Colon (tissue), 2 donors: ENCODE measurements around the gene ZNF467.

Experiments
- FAIRE-seq: peaks from 2 replicates; lab custom pipeline; 2012; peaks lifted over from hg19 to GRCh38; lab: Jason Lieb, UNC
- donor health status: control.
- donor health status: control.

The ZNF467 gene, protein sequence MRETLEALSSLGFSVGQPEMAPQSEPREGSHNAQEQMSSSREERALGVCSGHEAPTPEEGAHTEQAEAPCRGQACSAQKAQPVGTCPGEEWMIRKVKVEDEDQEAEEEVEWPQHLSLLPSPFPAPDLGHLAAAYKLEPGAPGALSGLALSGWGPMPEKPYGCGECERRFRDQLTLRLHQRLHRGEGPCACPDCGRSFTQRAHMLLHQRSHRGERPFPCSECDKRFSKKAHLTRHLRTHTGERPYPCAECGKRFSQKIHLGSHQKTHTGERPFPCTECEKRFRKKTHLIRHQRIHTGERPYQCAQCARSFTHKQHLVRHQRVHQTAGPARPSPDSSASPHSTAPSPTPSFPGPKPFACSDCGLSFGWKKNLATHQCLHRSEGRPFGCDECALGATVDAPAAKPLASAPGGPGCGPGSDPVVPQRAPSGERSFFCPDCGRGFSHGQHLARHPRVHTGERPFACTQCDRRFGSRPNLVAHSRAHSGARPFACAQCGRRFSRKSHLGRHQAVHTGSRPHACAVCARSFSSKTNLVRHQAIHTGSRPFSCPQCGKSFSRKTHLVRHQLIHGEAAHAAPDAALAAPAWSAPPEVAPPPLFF

GRCh38 chr7:149773446-149774236, at the start of gene ZNF467:
Gene ZNF467, minus strand, starts transcription at chr7:149773588. Its CDS starts 2,556 bp downstream, at chr7:149771032.
- FAIRE-seq = no peak

DNA sequence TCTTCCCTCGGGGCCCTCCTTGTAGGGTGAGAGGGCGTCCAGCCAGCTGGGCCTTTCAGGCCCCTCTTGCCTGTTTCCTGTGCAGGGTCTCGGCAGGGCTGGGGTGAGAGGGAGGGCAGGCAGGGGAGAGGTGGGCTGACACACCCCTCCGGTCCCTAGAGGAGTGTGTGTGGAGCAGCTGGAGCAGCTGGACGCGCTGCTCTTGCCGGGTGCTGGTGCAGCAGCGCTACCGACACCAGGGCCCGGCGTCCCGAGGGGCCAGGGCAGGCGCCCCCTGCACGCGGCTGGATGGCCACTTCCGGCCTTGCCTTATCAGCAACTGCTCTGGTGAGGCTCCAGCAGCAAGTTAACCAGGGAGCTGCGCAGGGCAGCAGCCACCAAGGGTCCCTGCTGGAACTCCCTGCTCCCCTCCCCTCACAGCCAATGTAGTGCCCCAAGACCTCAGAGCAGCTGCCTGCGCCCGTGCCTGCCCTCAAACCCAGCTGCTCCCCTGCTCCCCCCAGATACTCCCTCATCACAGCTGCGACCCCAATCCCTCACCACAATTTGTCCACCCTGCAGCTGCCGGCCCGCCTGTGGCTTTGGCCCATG, 49.1 kb upstream of the ZNF467 start:
- no peak for FAIRE-seq

GRCh38 chr7:149821191-149822148, 48.1 kb upstream of the ZNF467 start:
- no peak for FAIRE-seq

DNA sequence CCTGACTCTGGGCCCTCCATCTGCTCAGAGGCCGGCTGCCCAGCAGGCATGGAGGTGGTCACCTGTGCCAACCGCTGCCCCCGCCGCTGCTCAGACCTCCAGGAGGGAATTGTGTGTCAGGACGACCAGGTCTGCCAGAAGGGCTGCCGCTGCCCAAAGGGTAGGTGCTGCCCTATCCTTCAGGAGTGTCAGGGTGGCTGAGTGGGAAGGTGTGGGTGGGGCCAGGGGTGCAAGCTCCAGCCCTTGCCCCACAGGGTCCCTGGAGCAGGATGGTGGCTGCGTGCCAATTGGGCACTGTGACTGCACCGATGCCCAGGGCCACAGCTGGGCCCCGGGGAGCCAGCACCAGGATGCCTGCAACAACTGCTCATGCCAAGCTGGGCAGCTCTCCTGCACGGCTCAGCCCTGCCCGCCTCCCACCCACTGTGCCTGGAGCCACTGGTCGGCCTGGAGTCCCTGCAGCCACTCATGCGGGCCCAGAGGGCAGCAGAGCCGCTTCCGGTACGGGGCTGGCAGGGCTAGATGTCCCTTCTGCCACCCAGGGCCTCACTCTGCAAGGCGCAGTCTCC, 47.3 kb upstream of the ZNF467 start:
- FAIRE-seq = no peak

- FAIRE-seq = no peak
These were observed 46.6 kb upstream of the ZNF467 start for GRCh38 chr7:149819961-149820340.

- FAIRE-seq = no peak
These were observed 46.0 kb upstream of the ZNF467 start for GRCh38 chr7:149819141-149819960.

GRCh38 chr7:149818536-149818840, 45.1 kb upstream of the ZNF467 start:
- no peak for FAIRE-seq

- FAIRE-seq = no peak
These were observed 44.6 kb upstream of the ZNF467 start for GRCh38 chr7:149817836-149818535.

DNA sequence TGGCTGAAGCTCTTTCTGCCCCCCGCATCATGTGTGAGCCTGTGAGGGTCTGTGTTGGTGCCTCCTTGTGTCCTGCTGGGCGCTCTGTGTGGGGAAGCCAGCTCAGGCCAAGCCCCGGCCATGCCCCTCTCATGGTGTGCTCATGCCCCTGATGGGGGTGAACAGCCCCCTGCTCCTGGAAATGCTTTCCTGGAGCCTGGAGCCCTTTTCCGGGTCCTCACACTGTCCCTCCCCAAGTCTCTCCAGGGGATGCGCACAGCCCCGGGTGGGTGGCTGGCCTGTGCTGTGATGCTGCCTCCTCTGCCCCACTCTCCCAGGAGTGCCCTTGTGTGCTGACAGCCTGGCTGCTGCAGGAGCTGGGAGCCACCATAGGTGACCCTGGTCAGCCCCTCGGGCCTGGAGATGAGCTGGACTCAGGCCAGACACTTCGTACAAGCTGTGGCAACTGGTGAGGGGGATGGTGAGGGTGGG, 43.9 kb upstream of the ZNF467 start:
- no peak for FAIRE-seq

DNA sequence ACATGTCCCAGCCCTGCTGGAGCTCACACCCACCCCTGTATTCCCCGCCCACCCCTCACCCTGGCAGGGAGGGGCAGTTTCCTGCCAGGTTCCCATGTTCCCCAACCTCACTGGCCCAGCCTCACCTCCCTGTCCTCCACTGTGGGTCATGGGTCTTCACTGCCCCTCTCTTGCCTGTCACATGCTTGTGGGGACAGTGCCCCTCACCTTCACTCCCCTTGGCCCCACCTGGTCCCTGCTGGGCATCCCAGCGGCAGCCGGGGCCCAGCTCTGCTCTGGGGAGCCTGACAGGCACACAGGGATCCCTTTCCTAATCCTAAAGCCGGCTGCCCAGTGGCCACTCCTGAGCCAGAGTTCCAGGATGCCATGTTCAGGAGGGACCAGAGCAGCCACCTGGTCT, 43.4 kb upstream of the ZNF467 start:
- FAIRE-seq = no peak

- no peak for FAIRE-seq
These were observed 42.9 kb upstream of the ZNF467 start for GRCh38 chr7:149816267-149816751.

- FAIRE-seq = no peak
These were observed 42.4 kb upstream of the ZNF467 start for GRCh38 chr7:149815661-149816266.

- no peak for FAIRE-seq
These were observed 41.7 kb upstream of the ZNF467 start for GRCh38 chr7:149815121-149815520.

GRCh38 chr7:149814494-149814893, 41.1 kb upstream of the ZNF467 start:
- FAIRE-seq = no peak

DNA sequence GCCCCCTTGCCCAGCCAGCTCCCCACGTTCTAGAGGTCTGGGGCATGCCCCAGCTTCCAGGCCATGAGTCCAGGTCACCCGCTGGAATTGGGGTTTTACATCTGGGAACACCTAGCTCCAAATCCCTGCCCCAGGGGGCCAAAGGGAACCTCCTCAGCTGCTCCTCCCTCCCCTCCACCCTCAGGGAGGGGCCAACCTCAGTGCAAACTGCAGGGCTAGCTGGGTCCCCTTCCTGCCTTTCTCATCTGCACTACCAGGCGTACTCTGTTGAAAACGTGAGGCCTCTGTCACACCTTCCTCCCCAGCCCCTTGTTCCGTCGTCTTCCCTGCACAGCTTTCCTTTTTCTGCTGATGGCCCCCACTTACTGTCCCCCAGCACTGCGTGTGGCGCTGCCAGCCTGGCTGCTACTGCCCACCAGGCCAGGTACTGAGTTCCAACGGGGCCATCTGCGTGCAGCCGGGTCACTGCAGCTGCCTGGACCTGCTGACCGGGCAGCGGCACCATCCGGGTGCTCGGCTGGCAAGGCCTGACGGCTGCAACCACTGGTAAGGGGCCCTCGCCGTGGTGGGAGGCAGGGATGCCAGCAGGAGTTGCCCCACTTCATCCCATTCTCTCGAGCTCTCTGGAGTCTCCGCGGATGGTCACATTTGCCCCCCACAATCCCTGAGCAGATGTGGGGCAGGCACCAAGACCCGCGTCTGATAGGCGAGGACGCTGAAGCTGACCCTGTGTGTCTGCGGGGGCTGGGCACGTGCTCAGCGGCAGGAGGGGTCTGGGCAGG, 40.1 kb upstream of the ZNF467 start:
- no peak for FAIRE-seq

GRCh38 chr7:149811831-149812490, 38.6 kb upstream of the ZNF467 start:
- FAIRE-seq = no peak

DNA sequence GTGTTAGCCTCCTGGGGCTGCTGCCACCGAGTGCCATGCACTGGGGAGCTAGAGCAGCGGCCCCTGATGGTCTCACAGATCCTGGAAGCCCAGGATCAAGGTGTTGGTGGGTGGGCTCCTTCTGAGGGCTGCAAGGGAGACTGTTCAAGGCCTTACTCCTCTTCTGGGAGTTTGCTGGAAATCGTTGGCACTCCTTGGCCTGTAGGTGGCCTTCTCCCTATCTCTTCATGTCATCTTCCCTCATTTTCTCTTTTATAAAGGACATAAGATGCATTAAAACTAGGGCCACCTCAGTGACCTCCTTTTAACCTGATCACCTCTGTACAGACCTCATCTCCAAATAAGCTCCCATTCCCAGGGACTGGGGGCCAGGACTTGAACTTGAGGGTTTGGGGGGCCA, 37.8 kb upstream of the ZNF467 start:
- FAIRE-seq = no peak

DNA sequence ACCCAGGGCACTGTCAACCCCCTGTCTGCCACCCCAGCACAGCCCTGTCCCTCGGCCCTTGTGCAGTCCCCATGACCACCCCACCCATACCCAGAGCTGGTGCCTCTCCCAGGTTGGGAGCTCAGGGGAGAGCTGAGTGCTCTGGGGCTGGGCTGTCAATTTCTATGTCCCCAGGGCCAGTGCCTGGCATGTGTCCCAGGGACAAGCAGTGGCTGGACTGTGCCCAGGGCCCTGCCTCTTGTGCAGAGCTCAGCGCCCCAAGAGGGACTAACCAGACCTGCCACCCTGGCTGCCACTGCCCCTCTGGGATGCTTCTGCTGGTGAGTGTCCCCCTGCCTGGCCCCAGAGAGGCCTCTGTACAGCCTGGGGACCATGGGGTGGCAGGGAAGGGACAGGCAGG, 35.8 kb upstream of the ZNF467 start:
- FAIRE-seq = no peak
